GM19468 (cell line): ENCODE measurements around the gene C12orf43.

Experiments
- ATAC-seq: cut with Tn5 transposase; IDR thresholded peaks from one replicate; pipeline ENCODE4 v1.9.1; 2021; ENCODE audit warnings: mild to moderate bottlenecking, moderate library complexity, moderate number of reproducible peaks; ENCODE audit not compliant: unreplicated experiment; ENCODE audit errors: extremely low read depth

C12orf43 gene

GRCh38 chr12:121001060-121001459 lies 15.2 kb downstream of the C12orf43 start:
- ATAC-seq: no peak

GRCh38 chr12:121000530-121000929 lies 15.8 kb downstream of the C12orf43 start:
- ATAC-seq: no peak

- no peak for ATAC-seq
These were observed 16.8 kb downstream of the C12orf43 start for GRCh38 chr12:120999191-121000120.

- no peak for ATAC-seq
These were observed 17.9 kb downstream of the C12orf43 start for GRCh38 chr12:120998435-120998834.

- no peak for ATAC-seq
These were observed 18.8 kb downstream of the C12orf43 start for GRCh38 chr12:120997448-120997847.

GRCh38 chr12:120996133-120996746 lies 20.0 kb downstream of the C12orf43 start:
- ATAC-seq: no peak

GRCh38 chr12:120994589-120995337 lies 21.5 kb downstream of the C12orf43 start:
- ATAC-seq: no peak

GRCh38 chr12:120994059-120994458 lies 22.2 kb downstream of the C12orf43 start:
- ATAC-seq: no peak

GRCh38 chr12:120993496-120993895 lies 22.8 kb downstream of the C12orf43 start:
- no peak for ATAC-seq

- no peak for ATAC-seq
These were observed 23.3 kb downstream of the C12orf43 start for GRCh38 chr12:120992989-120993388.

- ATAC-seq: no peak
These were observed 24.3 kb downstream of the C12orf43 start for GRCh38 chr12:120991965-120992364.

- no peak for ATAC-seq
These were observed 25.7 kb downstream of the C12orf43 start for GRCh38 chr12:120990487-120991055.

GRCh38 chr12:120989687-120990086 lies 26.6 kb downstream of the C12orf43 start:
- no peak for ATAC-seq

- no peak for ATAC-seq
These were observed 27.6 kb downstream of the C12orf43 start for GRCh38 chr12:120988658-120989057.

GRCh38 chr12:120988234-120988633 lies 28.1 kb downstream of the C12orf43 start:
- no peak for ATAC-seq

- no peak for ATAC-seq
These were observed 31.9 kb downstream of the C12orf43 start for GRCh38 chr12:120984351-120984898.

GRCh38 chr12:120983759-120984158 lies 32.5 kb downstream of the C12orf43 start:
- ATAC-seq: no peak

GRCh38 chr12:120982659-120983058 lies 33.6 kb downstream of the C12orf43 start:
- no peak for ATAC-seq

GRCh38 chr12:120981407-120981941 lies 34.8 kb downstream of the C12orf43 start:
- no peak for ATAC-seq

- ATAC-seq: no peak
These were observed 35.4 kb downstream of the C12orf43 start for GRCh38 chr12:120980800-120981368.
